GM23338 (cell line): Measurements from ENCODE around the gene PAX5. TPM values are rescaled to one million over a fixed set of nuclear protein-coding genes. Genes with fewer than 3 reads are reported as not detected.

Experiments
- ATAC-seq: fragments of 200-7000 bp; cut with Tn5 transposase; 3 replicates; pipeline ENCODE4 v1.9.1; 2020
- DNase-seq: peaks from one replicate; pipeline ENCODE4 v3.0.0-alpha.2; 2015; ENCODE audit warnings: low spot score
- H2AFZ ChIP-seq: fragments of 200-600 bp; sonication (generic); 2 replicates; pipeline ENCODE4 v1.8.0; 2016; ENCODE audit warnings: antibody characterized with exemption, mild to moderate bottlenecking, moderate library complexity
- H3F3A ChIP-seq: fragments of 200-600 bp; sonication (generic); replicated peaks from 2 replicates; pipeline ENCODE4 v1.8.0; 2017; ENCODE audit warnings: antibody characterized with exemption, mixed run types, low read depth
- H3K27ac ChIP-seq: fragments of 200-600 bp; sonication (generic); 2 replicates; pipeline ENCODE4 v1.6.1; 2016; ENCODE audit warnings: low read depth
- H3K27me3 ChIP-seq: fragments of 200-600 bp; sonication (generic); 2 replicates; pipeline ENCODE4 v1.8.0; 2016; ENCODE audit warnings: mild to moderate bottlenecking, mixed run types, moderate library complexity; ENCODE audit not compliant: insufficient read depth
- H3K36me3 ChIP-seq: fragments of 200-600 bp; sonication (generic); 2 replicates; pipeline ENCODE4 v1.8.0; 2016; ENCODE audit warnings: mild to moderate bottlenecking; ENCODE audit not compliant: insufficient read depth
- H3K4me1 ChIP-seq: fragments of 200-600 bp; sonication (generic); 2 replicates; pipeline ENCODE4 v1.8.0; 2016; ENCODE audit warnings: mild to moderate bottlenecking, moderate library complexity; ENCODE audit not compliant: insufficient read depth
- H3K4me2 ChIP-seq: fragments of 200-600 bp; sonication (generic); 2 replicates; pipeline ENCODE4 v1.7.1; 2017; ENCODE audit warnings: mixed run types
- H3K4me3 ChIP-seq: fragments of 200-600 bp; sonication (generic); 2 replicates; pipeline ENCODE4 v1.6.1; 2016; ENCODE audit warnings: mixed run types
- H3K79me2 ChIP-seq: fragments of 200-600 bp; sonication (generic); replicated peaks from 2 replicates; pipeline ENCODE4 v1.8.0; 2017; ENCODE audit warnings: mild to moderate bottlenecking; ENCODE audit not compliant: insufficient read depth
- H3K9me2 ChIP-seq: fragments of 200-600 bp; sonication (generic); 2 replicates; pipeline ENCODE4 v1.8.0; 2017; ENCODE audit not compliant: insufficient read depth
- H4K20me1 ChIP-seq: fragments of 200-600 bp; sonication (generic); replicated peaks from 2 replicates; pipeline ENCODE4 v1.8.0; 2017; ENCODE audit warnings: mild to moderate bottlenecking; ENCODE audit not compliant: insufficient read depth
- H3K27ac Mint-ChIP-seq: 2 replicates; pipeline ENCODE4 v1.8.0; 2020; ENCODE audit warnings: inconsistent platforms, mild to moderate bottlenecking, moderate library complexity, mixed read lengths
- H3K27me3 Mint-ChIP-seq: 3 replicates; pipeline ENCODE4 v1.8.0; 2022; ENCODE audit warnings: low read depth, mild to moderate bottlenecking, moderate library complexity, mixed read lengths, inconsistent platforms; ENCODE audit not compliant: insufficient read depth, poor library complexity
- H3K36me3 Mint-ChIP-seq: 3 replicates; pipeline ENCODE4 v1.8.0; 2021; ENCODE audit warnings: low read depth, mild to moderate bottlenecking, inconsistent platforms, moderate library complexity, mixed read lengths
- H3K4me1 Mint-ChIP-seq: 3 replicates; pipeline ENCODE4 v1.8.0; 2020; ENCODE audit warnings: mild to moderate bottlenecking, inconsistent platforms, mixed read lengths
- H3K4me3 Mint-ChIP-seq: 3 replicates; pipeline ENCODE4 v1.8.0; 2021; ENCODE audit warnings: moderate library complexity, mild to moderate bottlenecking, inconsistent platforms, mixed read lengths
- H3K9me3 Mint-ChIP-seq: 3 replicates; pipeline ENCODE4 v1.8.0; 2020; ENCODE audit warnings: moderate library complexity, mild to moderate bottlenecking, inconsistent platforms, mixed read lengths
- CREB1 ChIP-seq: fragments of 250-450 bp; sonication (Bioruptor Pico); IDR thresholded peaks from 2 replicates; pipeline ENCODE4 v1.5.0; 2020; ENCODE audit warnings: low read depth, mild to moderate bottlenecking, moderate library complexity
- CTCF ChIP-seq, 2 experiments: fragments of 200-600 bp in 1 of 2; sonication (generic) in 1 of 2; conservative IDR thresholded peaks; 2 replicates each; pipeline versions ENCODE4 v1.5.1 to v1.6.1; 2016 to 2017; ENCODE audit warnings: antibody characterized with exemption in 2 of 2, low read depth in 2 of 2, mild to moderate bottlenecking in 2 of 2, moderate library complexity in 1 of 2
- ETS1 ChIP-seq: IDR thresholded peaks from 2 replicates; pipeline ENCODE4 v1.6.1; 2016; ENCODE audit warnings: antibody characterized with exemption
- JUNB ChIP-seq: IDR thresholded peaks from one replicate; pipeline ENCODE4 v1.6.1; 2016; ENCODE audit warnings: antibody characterized with exemption; ENCODE audit not compliant: unreplicated experiment
- NANOG ChIP-seq: IDR thresholded peaks from 2 replicates; pipeline ENCODE4 v1.6.1; 2016; ENCODE audit warnings: antibody characterized with exemption, borderline replicate concordance
- POLR2AphosphoS5 ChIP-seq: IDR thresholded peaks from 2 replicates; pipeline ENCODE4 v1.6.1; 2016; ENCODE audit warnings: antibody characterized with exemption, low read depth
- REST ChIP-seq: IDR thresholded peaks from one replicate; pipeline ENCODE4 v1.6.1; 2018; ENCODE audit warnings: antibody characterized with exemption; ENCODE audit not compliant: unreplicated experiment
- ZNF114 ChIP-seq: fragments of 250-450 bp; sonication (Bioruptor Pico); IDR thresholded peaks from 2 replicates; pipeline ENCODE4 v1.5.0; 2020; ENCODE audit warnings: mild to moderate bottlenecking, moderate library complexity
- ZNF331 ChIP-seq: fragments of 250-450 bp; sonication (Bioruptor Pico); IDR thresholded peaks from 2 replicates; pipeline ENCODE4 v1.5.0; 2020; ENCODE audit warnings: low read depth, mild to moderate bottlenecking, moderate library complexity
- ZNF462 ChIP-seq: fragments of 250-450 bp; sonication (Bioruptor Pico); IDR thresholded peaks from 2 replicates; pipeline ENCODE4 v1.5.0; 2020; ENCODE audit warnings: mild to moderate bottlenecking, moderate library complexity
- polyA plus RNA-seq: library from polyadenylated mRNA; unstranded; fragments of >200 nt; fragmentation: Nextera tagmentation; extraction: Ambion mirVana; gene quantifications from 2 replicates; pipeline ENCODE4 v1.2.1, GENCODE V29; 2016
- total RNA-seq: library from RNA; depleted of rRNA; stranded (reverse); fragments of >200 nt; shearing (Covaris generic); gene quantifications from 2 replicates; pipeline ENCODE4 v1.2.3, GENCODE V29; 2014

Gene PAX5
- total and polyA plus RNA-seq, 2 experiments from 2014 or later = 0.17 to 0.60 TPM

- TF ChIP-seq NANOG = no peak
- TF ChIP-seq POLR2AphosphoS5 = no peak
- TF ChIP-seq ZNF331 = no peak
- TF ChIP-seq JUNB = no peak
Measured at GRCh38 chr9:36818965-36819870, 214.8 kb downstream of the PAX5 start (continued).

- peaks cover 8% of the 10 kb centered on the region; the same call in 1 of the 2 replicates for H3K4me1 ChIP-seq
- no peaks in the 10 kb centered on the region for H3K9me2 ChIP-seq
- H3K4me1 Mint-ChIP-seq = peaks cover 31% of the 10 kb centered on the region
- no peak overlapping the region for H3K27ac Mint-ChIP-seq
- H3F3A ChIP-seq = no peaks in the 10 kb centered on the region
- H3K4me3 ChIP-seq = peak overlapping the region; percentile 59
- no peak overlapping the region for H3K27ac ChIP-seq
- peaks cover 31% of the 10 kb centered on the region for H3K27me3 ChIP-seq
- peak overlapping the region; percentile 64 for H3K4me3 Mint-ChIP-seq
- no peaks in the 10 kb centered on the region for H4K20me1 ChIP-seq
- DNase-seq = peak; percentile 48
- no peaks in the 10 kb centered on the region for H3K79me2 ChIP-seq
- ATAC-seq = peak; percentile 17
- no peaks in the 10 kb centered on the region; the same call in 2 of the 3 replicates for H3K36me3 Mint-ChIP-seq
- peak overlapping the region; percentile 99 for H2AFZ ChIP-seq
- H3K27me3 Mint-ChIP-seq = peaks cover 19% of the 10 kb centered on the region
- no peaks in the 10 kb centered on the region for H3K36me3 ChIP-seq
- H3K4me2 ChIP-seq = peak overlapping the region; percentile 90
- H3K9me3 Mint-ChIP-seq = no peaks in the 10 kb centered on the region
- TF ChIP-seq ZNF462 = no peak
- no peak for TF ChIP-seq ZNF114 (CRISPR knock-in tag)
- TF ChIP-seq CTCF (conservative IDR thresholded peaks at IDR 0.05; ENCODE audit: low read depth in 2 of 2) = no peak
- no peak for TF ChIP-seq ETS1
- no peak for TF ChIP-seq REST
- TF ChIP-seq NANOG = no peak
- no peak for TF ChIP-seq JUNB
- TF ChIP-seq CREB1 = no peak
Measured at GRCh38 chr9:36818242-36818938, 215.7 kb downstream of the PAX5 start.
